ENCODE results near the gene FXR2. TPM values are rescaled to one million over a fixed set of nuclear protein-coding genes. Genes with fewer than 3 reads are reported as not detected.

FXR2 gene
- total and polyA plus RNA-seq, 9 of the 15 experiments (the other 6 are each of a cell fraction or from before 2014, with no cell fraction given) = 2.0 to 49.3 (median 24.5) TPM

GRCh38 chr17:7612294-7612640, 2.4 kb downstream of the FXR2 start:
- Histone ChIP-seq H3K4me1 (replicated peaks in 1 of 2; ENCODE audit: control insufficient read depth in 2 of 2, insufficient read depth in 2 of 2, low read length in 2 of 2) (peaks cover 16 to 27% of the 10 kb centered on the region in 2 experiments; a peak in 4 of 5 replicates), H2AFZ (ENCODE audit: low read depth, low read length) (no peak overlapping the region), H3K27ac (ENCODE audit: extremely low read depth, low read depth, low read length) (no peak overlapping the region), H3K27me3 (ENCODE audit: control insufficient read depth in 2 of 2, insufficient read depth in 2 of 2, low read length in 2 of 2) (no peaks in the 10 kb centered on the region), H3K4me3 (no peak overlapping the region), H3K9me3 (replicated peaks; ENCODE audit: control insufficient read depth, insufficient read depth, low read depth, low read length) (no peaks in the 10 kb centered on the region), H3K4me2 (ENCODE audit: insufficient read depth, low read length) (peak overlapping the region; percentile 40), H3K9me1 (ENCODE audit: control insufficient read depth, insufficient read depth, low read length) (peaks cover 6% of the 10 kb centered on the region), H3K36me3 (ENCODE audit: control insufficient read depth, insufficient read depth, low read length) (peaks cover 20% of the 10 kb centered on the region; the same call in 2 of the 3 replicates), H3K9ac (ENCODE audit: insufficient read depth in 1 of 2, low read depth in 2 of 2, low read length in 2 of 2) (no peak overlapping the region; a peak in 1 of 4 replicates), H4K20me1 (replicated peaks; ENCODE audit: control insufficient read depth, insufficient read depth, low read length) (no peaks in the 10 kb centered on the region; the same call in 1 of the 2 replicates), H3K79me2 (ENCODE audit: control insufficient read depth, insufficient read depth, low read length) (peaks cover 51% of the 10 kb centered on the region)
- WGBS (ENCODE audit: insufficient coverage, low coverage, missing lambda C conversion rate) = 77% methylated on average over 1 of the region's 1 CpG
- ChIA-PET POLR2A (interaction anchor here (1.0 to 4.0 kb wide), 3 partner anchors 11 to 74 kb away, joined by 3 to 28 read pairs (median 4); partner anchors contain the start of genes MPDU1 and TP53), CTCF (ENCODE audit: low intra/inter-chr PET ratio) (no interaction called here)
- in situ Hi-C loops (cut with MboI) = no loop called here
- intact Hi-C loops (cut with micrococcal nuclease) = no loop called here
- no peak for ATAC-seq
- no peak for TF ChIP-seq C11orf30 (IDR thresholded peaks at IDR 0.05; ENCODE audit: low read depth)
- TF ChIP-seq ZNF311 (CRISPR knock-in tag; IDR thresholded peaks at IDR 0.05) = no peak
- TF ChIP-seq, protein P1, sequence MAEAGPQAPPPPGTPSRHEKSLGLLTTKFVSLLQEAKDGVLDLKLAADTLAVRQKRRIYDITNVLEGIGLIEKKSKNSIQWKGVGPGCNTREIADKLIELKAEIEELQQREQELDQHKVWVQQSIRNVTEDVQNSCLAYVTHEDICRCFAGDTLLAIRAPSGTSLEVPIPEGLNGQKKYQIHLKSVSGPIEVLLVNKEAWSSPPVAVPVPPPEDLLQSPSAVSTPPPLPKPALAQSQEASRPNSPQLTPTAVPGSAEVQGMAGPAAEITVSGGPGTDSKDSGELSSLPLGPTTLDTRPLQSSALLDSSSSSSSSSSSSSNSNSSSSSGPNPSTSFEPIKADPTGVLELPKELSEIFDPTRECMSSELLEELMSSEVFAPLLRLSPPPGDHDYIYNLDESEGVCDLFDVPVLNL (CRISPR knock-in tag; IDR thresholded peaks at IDR 0.05; ENCODE audit: low read depth) = no peak
- no peak for TF ChIP-seq GABPB2 (CRISPR knock-in tag; conservative IDR thresholded peaks at IDR 0.05)
- no peak for TF ChIP-seq NFIX (CRISPR knock-in tag; IDR thresholded peaks at IDR 0.05; ENCODE audit: low read depth)
- no peak for TF ChIP-seq EZH2 (IDR thresholded peaks at IDR 0.05; ENCODE audit: borderline replicate concordance, low read depth, low read length)
- no peak for TF ChIP-seq SRF (CRISPR knock-in tag; IDR thresholded peaks at IDR 0.05)
- TF ChIP-seq PTRF (tag; IDR thresholded peaks at IDR 0.05) = no peak
- no peak for TF ChIP-seq ZNF184 (CRISPR knock-in tag; IDR thresholded peaks at IDR 0.05)
- no peak for DNase-seq (ENCODE audit: extremely low read depth in 1 of 4, low spot score in 3 of 4)
- no peak for FAIRE-seq
- BruUV-seq (replicated peaks) = no TSS peak

Data from K562 (cell line).